IMR-90 (cell line): ENCODE data around the gene TOPORS. TPM values are rescaled to one million over a fixed set of nuclear protein-coding genes. Genes with fewer than 3 reads are reported as not detected.

Experiments
- ATAC-seq: fragments of 200-7000 bp; cut with Tn5 transposase; 2 replicates; pipeline ENCODE4 v1.9.1; 2020; ENCODE audit warnings: low read depth, mild to moderate bottlenecking, moderate library complexity
- Bru-seq: library from RNA; stranded (reverse); fragments of 400-500 nt; gene quantifications from one replicate; lab custom pipeline; 2021; lab: Mats Ljungman, UMichigan
- BruChase-seq, 2 experiments: library from RNA; stranded (reverse); fragments of 400-500 nt; gene quantifications; one replicate each; lab custom pipeline; 2021; lab: Mats Ljungman, UMichigan
- BruUV-seq: library from RNA; stranded (reverse); fragments of 400-500 nt; replicated peaks from 2 replicates; lab custom pipeline; 2021; lab: Mats Ljungman, UMichigan
- CTCF ChIA-PET: fragments of 300-600 bp; formaldehyde crosslinking; extraction: SDS; loops from one replicate; lab custom pipeline; 2021; ENCODE audit warnings: antibody characterized with exemption; lab: Yijun Ruan, JAX
- POLR2A ChIA-PET: fragments of 300-600 bp; sonication (Branson Sonifier 250); formaldehyde crosslinking; loops from one replicate; lab custom pipeline; 2022; ENCODE audit warnings: antibody characterized with exemption; ENCODE audit not compliant: unreplicated experiment; lab: Charles Lee
- DNase-seq: peaks from one replicate; pipeline ENCODE4 v3.0.0; 2013
- H2AFZ ChIP-seq: replicated peaks from 2 replicates; pipeline ENCODE3; 2013; ENCODE audit warnings: low read length, mild to moderate bottlenecking; ENCODE audit not compliant: poor library complexity
- H2AK5ac ChIP-seq: 2 replicates; pipeline ENCODE4 v1.6.1; 2013; ENCODE audit warnings: low read depth, low read length, inconsistent platforms
- H2AK9ac ChIP-seq: replicated peaks from 2 replicates; pipeline ENCODE3; 2013; ENCODE audit warnings: mild to moderate bottlenecking, low read depth, low read length, moderate library complexity; ENCODE audit not compliant: poor library complexity
- H2BK120ac ChIP-seq: 2 replicates; pipeline ENCODE4 v1.6.1; 2013; ENCODE audit warnings: low read depth, low read length, inconsistent platforms
- H2BK15ac ChIP-seq: 3 replicates; pipeline ENCODE4 v1.6.1; 2013; ENCODE audit warnings: low read depth, low read length, inconsistent platforms
- H2BK20ac ChIP-seq: 2 replicates; pipeline ENCODE4 v1.6.1; 2013; ENCODE audit warnings: low read depth, mild to moderate bottlenecking, inconsistent platforms, low read length, moderate library complexity
- H2BK5ac ChIP-seq: 2 replicates; pipeline ENCODE4 v1.6.1; 2013; ENCODE audit warnings: mild to moderate bottlenecking, low read depth, low read length, inconsistent platforms; ENCODE audit not compliant: poor library complexity, severe bottlenecking
- H3K14ac ChIP-seq: replicated peaks from 2 replicates; pipeline ENCODE4 v1.6.1; 2013; ENCODE audit warnings: low read depth, low read length, inconsistent platforms
- H3K18ac ChIP-seq: 2 replicates; pipeline ENCODE4 v1.6.1; 2013; ENCODE audit warnings: low read depth, low read length, control low read depth
- H3K23ac ChIP-seq: 2 replicates; pipeline ENCODE4 v1.6.1; 2013; ENCODE audit warnings: low read depth, low read length, inconsistent platforms
- H3K27ac ChIP-seq: 2 replicates; pipeline ENCODE4 v1.5.1; 2013; ENCODE audit warnings: mild to moderate bottlenecking, control low read depth, low read length; ENCODE audit not compliant: insufficient read depth
- H3K27me3 ChIP-seq: 2 replicates; pipeline ENCODE4 v1.6.1; 2013; ENCODE audit warnings: low read length; ENCODE audit not compliant: control insufficient read depth, insufficient read depth
- H3K36me3 ChIP-seq: 2 replicates; pipeline ENCODE4 v1.6.1; 2013; ENCODE audit warnings: low read length, mixed read lengths; ENCODE audit not compliant: control insufficient read depth, insufficient read depth
- H3K4ac ChIP-seq: 2 replicates; pipeline ENCODE4 v1.6.1; 2013; ENCODE audit warnings: low read depth, low read length, inconsistent platforms
- H3K4me1 ChIP-seq: 2 replicates; pipeline ENCODE4 v1.6.1; 2013; ENCODE audit warnings: low read length, mixed read lengths; ENCODE audit not compliant: control insufficient read depth, insufficient read depth
- H3K4me2 ChIP-seq: 2 replicates; pipeline ENCODE4 v1.6.1; 2013; ENCODE audit warnings: low read depth, mild to moderate bottlenecking, control low read depth, low read length, moderate library complexity
- H3K4me3 ChIP-seq: 2 replicates; pipeline ENCODE4 v1.5.1; 2013; ENCODE audit warnings: low read depth, mild to moderate bottlenecking, control low read depth, low read length, moderate library complexity; ENCODE audit not compliant: insufficient read depth
- H3K56ac ChIP-seq: 2 replicates; pipeline ENCODE4 v1.6.1; 2013; ENCODE audit warnings: low read length, inconsistent platforms; ENCODE audit not compliant: insufficient read depth; ENCODE audit errors: extremely low read depth
- H3K79me1 ChIP-seq, 2 experiments: 2 replicates each; pipeline ENCODE4 v1.6.1; 2013; ENCODE audit warnings: low read length in 2 of 2, inconsistent platforms in 1 of 2, low read depth in 1 of 2
- H3K9ac ChIP-seq: 2 replicates; pipeline ENCODE4 v1.6.1; 2013; ENCODE audit warnings: low read depth, low read length, control low read depth
- H3K9me1 ChIP-seq: 2 replicates; pipeline ENCODE4 v1.6.1; 2013; ENCODE audit warnings: low read length, inconsistent platforms; ENCODE audit not compliant: insufficient read depth
- H3K9me3 ChIP-seq: 2 replicates; pipeline ENCODE4 v1.6.1; 2013; ENCODE audit warnings: low read length; ENCODE audit not compliant: control insufficient read depth, insufficient read depth
- H4K20me1 ChIP-seq: 2 replicates; pipeline ENCODE4 v1.6.1; 2013; ENCODE audit warnings: low read length, inconsistent platforms; ENCODE audit not compliant: insufficient read depth
- H4K5ac ChIP-seq: 2 replicates; pipeline ENCODE4 v1.6.1; 2013; ENCODE audit warnings: mild to moderate bottlenecking, low read depth, low read length, control low read depth
- H4K8ac ChIP-seq, 2 experiments: 2 replicates each; pipeline ENCODE4 v1.6.1; 2013; ENCODE audit warnings: low read depth in 2 of 2, low read length in 2 of 2, control low read depth in 1 of 2, inconsistent platforms in 1 of 2
- H4K91ac ChIP-seq: 2 replicates; pipeline ENCODE4 v1.6.1; 2013; ENCODE audit warnings: low read depth, low read length, inconsistent platforms; ENCODE audit not compliant: insufficient read depth
- BHLHE40 ChIP-seq: fragments of 150-350 bp; IDR thresholded peaks from 2 replicates; pipeline ENCODE4 v1.6.1; 2016; ENCODE audit warnings: mild to moderate bottlenecking, low read depth, low read length
- CHD1 ChIP-seq: IDR thresholded peaks from 2 replicates; pipeline ENCODE4 v1.6.1; 2012; ENCODE audit warnings: low read depth, low read length, improper control_type of control experiment
- CTCF ChIP-seq: conservative IDR thresholded peaks from 2 replicates; pipeline ENCODE4 v1.5.1; 2012; ENCODE audit warnings: mild to moderate bottlenecking, low read depth, low read length, improper control_type of control experiment
- ELK1 ChIP-seq: fragments of 150-350 bp; IDR thresholded peaks from 2 replicates; pipeline ENCODE4 v1.6.1; 2016; ENCODE audit warnings: low read depth, mild to moderate bottlenecking, low read length, moderate library complexity, borderline replicate concordance
- FOS ChIP-seq: fragments of 150-350 bp; IDR thresholded peaks from 2 replicates; pipeline ENCODE4 v1.6.1; 2016; ENCODE audit warnings: low read depth, low read length
- MAFK ChIP-seq: IDR thresholded peaks from 2 replicates; pipeline ENCODE4 v1.6.1; 2012; ENCODE audit warnings: low read depth, low read length, improper control_type of control experiment
- MAZ ChIP-seq: IDR thresholded peaks from 2 replicates; pipeline ENCODE4 v1.6.1; 2012; ENCODE audit warnings: low read depth, mild to moderate bottlenecking, low read length, improper control_type of control experiment, moderate library complexity, borderline replicate concordance
- POLR2A ChIP-seq: IDR thresholded peaks from 2 replicates; pipeline ENCODE4 v1.6.1; 2012; ENCODE audit warnings: mild to moderate bottlenecking, low read depth, low read length
- RCOR1 ChIP-seq: IDR thresholded peaks from 2 replicates; pipeline ENCODE4 v1.6.1; 2012; ENCODE audit warnings: mild to moderate bottlenecking, low read length, improper control_type of control experiment; ENCODE audit not compliant: insufficient replicate concordance
- SMC3 ChIP-seq: fragments of 150-350 bp; IDR thresholded peaks from 2 replicates; pipeline ENCODE4 v1.6.1; 2016; ENCODE audit warnings: low read depth, mild to moderate bottlenecking, antibody characterized with exemption, low read length, moderate library complexity
- USF2 ChIP-seq: fragments of 150-350 bp; IDR thresholded peaks from 2 replicates; pipeline ENCODE4 v1.6.1; 2017; ENCODE audit warnings: mild to moderate bottlenecking, antibody characterized with exemption, low read length, low read depth
- WGBS, 2 experiments: methylation state at CpG; one replicate each; pipeline versions ENCODE4 v1.1.5 to v1.1.7; 2013; ENCODE audit warnings: missing lambda C conversion rate in 2 of 2; ENCODE audit not compliant: insufficient read length in 1 of 2; ENCODE audit errors: extremely low coverage in 2 of 2; 5-methylcytosine and 5-hydroxymethylcytosine counted together
- dilution Hi-C: fragments of 300-500 bp; cut with HindIII; formaldehyde crosslinking; loops from one replicate; pipeline ENCODE4 v1.14.3; 2018; ENCODE audit warnings: low sequenced_read_pairs; ENCODE audit not compliant: unreplicated experiment
- in situ Hi-C: fragments of 300-500 bp; cut with MboI; formaldehyde crosslinking; loops from 3 replicates; pipeline ENCODE4 v1.14.3; 2019; ENCODE audit warnings: low sequenced_read_pairs, inconsistent platforms, mixed read lengths
- intact Hi-C: fragments of 100-400 bp; cut with micrococcal nuclease; formaldehyde crosslinking; loops from 2 replicates; pipeline ENCODE4 v1.10.0; 2022
- long read RNA-seq: library from polyadenylated mRNA; unstranded; transcript quantifications from one replicate; pipeline ENCODE4 v2.0.0, GENCODE V29; 2021; ENCODE audit not compliant: unreplicated experiment
- polyA plus RNA-seq, 3 experiments: library from polyadenylated mRNA; depleted of rRNA; stranded (reverse); fragments of >200 nt; gene quantifications; 2 replicates each; pipeline ENCODE4 v1.2.3, GENCODE V29; 2012; ENCODE audit warnings: low replicate concordance in 1 of 3
- total RNA-seq: library from RNA; depleted of rRNA; stranded (reverse); fragments of >200 nt; gene quantifications from 2 replicates; pipeline ENCODE4 v1.2.3, GENCODE V29; 2012; rRNA removed

Gene TOPORS
- 27.8 and 41.7 TPM in 2 replicates for total RNA-seq
- 6.3 and 7.4 TPM in 2 replicates for polyA plus RNA-seq (2012; rRNA removed)
- 1.3 and 1.5 TPM in 2 replicates for polyA plus RNA-seq (2012; cell fraction: cytosol; rRNA removed)
- polyA plus RNA-seq (2012; cell fraction: nucleus; rRNA removed; ENCODE audit: low replicate concordance) = 0.98 and 8.6 TPM in 2 replicates
- percentile 85 among the genes with signal in this experiment for Bru-seq, nascent RNA
- percentile 75 among the genes with signal in this experiment for BruChase-seq, experiment 1, labeled RNA remaining after a 6-hour chase
- BruChase-seq, experiment 2, labeled RNA remaining after a 2-hour chase = percentile 90 among the genes with signal in this experiment
- long read RNA-seq, full-length matches to known transcripts = 17 of 39 reads
- long read RNA-seq, partial matches to known transcripts = 16 of 39 reads
- long read RNA-seq, other reads (novel, unspliced or antisense) = 6 of 39 reads

GRCh38 chr9:32552172-32552872 is at the start of gene TOPORS, which contains the start of gene SMIM27:
TOPORS (minus strand) TSS chr9:32552586; CDS start chr9:32552436, 150 bp downstream.
SMIM27 (plus strand) TSS chr9:32552327; CDS start chr9:32552435, 108 bp downstream.
- Histone ChIP-seq H2BK120ac (peak within 1 kb of the TSS; percentile 57; the same call in 1 of the 2 replicates), H3K4ac (peak within 1 kb of the TSS; percentile 97), H4K8ac (peak within 1 kb of the TSS; percentile 90 to 94), H3K18ac (peak within 1 kb of the TSS; percentile 87), H2AK9ac (peak within 1 kb of the TSS; percentile 84), H3K9ac (peak within 1 kb of the TSS; percentile 94), H2BK5ac (peak within 1 kb of the TSS; percentile 82), H2AFZ (peak within 1 kb of the TSS; percentile 95), H3K23ac (peak within 1 kb of the TSS; percentile 96), H3K9me3 (no peaks in the 10 kb centered on the region), H3K36me3 (no peaks in the 10 kb centered on the region), H3K4me1 (no peaks in the 10 kb centered on the region; the same call in 1 of the 2 replicates), H4K20me1 (peaks cover 16% of the 10 kb centered on the region), H3K4me2 (peak within 1 kb of the TSS; percentile 98), H2BK15ac (peak within 1 kb of the TSS; percentile 47; the same call in 1 of the 3 replicates), H3K79me1 (peaks cover 23 to 38% of the 10 kb centered on the region in 2 experiments), H3K14ac (peak within 1 kb of the TSS; percentile 97), H3K56ac (peak within 1 kb of the TSS; percentile 89), H2AK5ac (peak within 1 kb of the TSS; percentile 66), H4K5ac (peak within 1 kb of the TSS; percentile 90), H3K9me1 (no peaks in the 10 kb centered on the region), H2BK20ac (peak within 1 kb of the TSS; percentile 23; the same call in 1 of the 2 replicates), H3K27ac (peak within 1 kb of the TSS; percentile 98), H3K4me3 (peak within 1 kb of the TSS; percentile 94), H3K27me3 (no peaks in the 10 kb centered on the region), H4K91ac (peak within 1 kb of the TSS; percentile 74)
- dilution Hi-C loops (loop anchor here (25.0 kb wide), 1 partner anchor 115 kb away; no protein-coding TSS in a partner anchor), in situ Hi-C loops (no loop called here), intact Hi-C loops (loop anchor here (1.0 kb wide), 1 partner anchor 21 kb away; the partner anchor contains the start of gene NDUFB6)
- BruUV-seq = TSS peak; percentile 83
- DNase-seq (peak; percentile 88), ATAC-seq (peak; percentile 77)
- ChIA-PET CTCF (interaction anchor here (1.0 to 2.7 kb wide), 3 partner anchors 20 to 173 kb away, joined by 3 to 10 read pairs (median 7); no protein-coding TSS in a partner anchor), POLR2A (no interaction called here)
- WGBS, 2 experiments = 0% methylated on average over 17 of the region's 46 CpGs; no CpG with 5 or more reads in 1 of the 2 experiments
- peak; percentile 86 for TF ChIP-seq BHLHE40
- TF ChIP-seq MAZ = peak; percentile 80; the same call in 1 of the 2 replicates
- TF ChIP-seq RCOR1 = no peak
- no peak for TF ChIP-seq ELK1
- TF ChIP-seq CHD1 = peak; percentile 78; the same call in 1 of the 2 replicates
- peak; percentile 90 for TF ChIP-seq POLR2A
- peak; percentile 26; the same call in 1 of the 2 replicates for TF ChIP-seq FOS
- TF ChIP-seq MAFK = no peak
- no peak for TF ChIP-seq SMC3
- TF ChIP-seq USF2 = peak; percentile 96
- TF ChIP-seq CTCF = no peak
